ENCODE data around the gene DUSP5.

DUSP5 gene

GRCh38 chr10:110461530-110461929 lies 36.2 kb upstream of the DUSP5 start:
- no peak for TF ChIP-seq RAD21 (IDR thresholded peaks at IDR 0.05; ENCODE audit: low read depth)
- TF ChIP-seq CREB1 (IDR thresholded peaks at IDR 0.05; ENCODE audit: low read depth), result no peak
- TF ChIP-seq ZBTB7A (IDR thresholded peaks at IDR 0.05; ENCODE audit: low read depth), result no peak

- no peak for TF ChIP-seq TCF12 (IDR thresholded peaks at IDR 0.05; ENCODE audit: low read depth)
- no peak for TF ChIP-seq NFIC (IDR thresholded peaks at IDR 0.05)
- TF ChIP-seq MAX (IDR thresholded peaks at IDR 0.05), result no peak
- no peak for TF ChIP-seq RAD21 (IDR thresholded peaks at IDR 0.05; ENCODE audit: low read depth)
- TF ChIP-seq REST (IDR thresholded peaks at IDR 0.05; ENCODE audit: low read depth), result no peak
- TF ChIP-seq YY1 (IDR thresholded peaks at IDR 0.05; ENCODE audit: low read depth), result no peak
- no peak for TF ChIP-seq CEBPB (IDR thresholded peaks at IDR 0.05)
- no peak for TF ChIP-seq EP300 (IDR thresholded peaks at IDR 0.05; ENCODE audit: borderline replicate concordance)
- TF ChIP-seq USF1 (IDR thresholded peaks at IDR 0.05), result no peak
- TF ChIP-seq FOXM1 (IDR thresholded peaks at IDR 0.05; ENCODE audit: borderline replicate concordance, low read depth), result no peak
- no peak for TF ChIP-seq ZBTB7A (IDR thresholded peaks at IDR 0.05; ENCODE audit: low read depth)
- TF ChIP-seq TAF1 (IDR thresholded peaks at IDR 0.05; ENCODE audit: low read depth), result no peak
- TF ChIP-seq CREB1 (IDR thresholded peaks at IDR 0.05; ENCODE audit: low read depth), result no peak
- TF ChIP-seq EGR1 (IDR thresholded peaks at IDR 0.05), result no peak
- TF ChIP-seq TEAD4 (IDR thresholded peaks at IDR 0.05), result no peak
Measured at GRCh38 chr10:110462166-110463095, 35.3 kb upstream of the DUSP5 start.

- peak; percentile 68; the same call in 1 of the 2 replicates for TF ChIP-seq EGR1 (IDR thresholded peaks at IDR 0.05)
- no peak for TF ChIP-seq TCF12 (IDR thresholded peaks at IDR 0.05; ENCODE audit: low read depth)
Measured at GRCh38 chr10:110471566-110472139, 26.1 kb upstream of the DUSP5 start.

- no peak for TF ChIP-seq NFIC (IDR thresholded peaks at IDR 0.05)
- TF ChIP-seq TCF12 (IDR thresholded peaks at IDR 0.05; ENCODE audit: low read depth), result no peak
- TF ChIP-seq CEBPB (IDR thresholded peaks at IDR 0.05), result no peak
- no peak for TF ChIP-seq MAX (IDR thresholded peaks at IDR 0.05)
- TF ChIP-seq USF1 (IDR thresholded peaks at IDR 0.05), result no peak
- no peak for TF ChIP-seq CREB1 (IDR thresholded peaks at IDR 0.05; ENCODE audit: low read depth)
- no peak for TF ChIP-seq EGR1 (IDR thresholded peaks at IDR 0.05)
- no peak for TF ChIP-seq TEAD4 (IDR thresholded peaks at IDR 0.05)
Measured at GRCh38 chr10:110474017-110474416, 23.7 kb upstream of the DUSP5 start.

- TF ChIP-seq NFIC (IDR thresholded peaks at IDR 0.05) (no peak), TAF1 (IDR thresholded peaks at IDR 0.05; ENCODE audit: low read depth) (no peak), MAX (IDR thresholded peaks at IDR 0.05) (no peak), RAD21 (IDR thresholded peaks at IDR 0.05; ENCODE audit: low read depth) (no peak), YY1 (IDR thresholded peaks at IDR 0.05; ENCODE audit: low read depth) (no peak), EP300 (IDR thresholded peaks at IDR 0.05; ENCODE audit: borderline replicate concordance) (no peak), EGR1 (IDR thresholded peaks at IDR 0.05) (no peak), FOXM1 (IDR thresholded peaks at IDR 0.05; ENCODE audit: borderline replicate concordance, low read depth) (no peak), TEAD4 (IDR thresholded peaks at IDR 0.05) (no peak), CREB1 (IDR thresholded peaks at IDR 0.05; ENCODE audit: low read depth) (no peak), ZBTB7A (IDR thresholded peaks at IDR 0.05; ENCODE audit: low read depth) (no peak), REST (IDR thresholded peaks at IDR 0.05; ENCODE audit: low read depth) (no peak), TCF12 (IDR thresholded peaks at IDR 0.05; ENCODE audit: low read depth) (no peak)
Measured at GRCh38 chr10:110474826-110475225, 22.9 kb upstream of the DUSP5 start.

Data from Ishikawa (cell line).